CD4-positive, alpha-beta T cell (primary cell): ENCODE data around the gene CDKN1C. TPM values are rescaled to one million over a fixed set of nuclear protein-coding genes. Genes with fewer than 3 reads are reported as not detected.

ENCODE experiments used
- ATAC-seq: fragments of 200-7000 bp; cut with Tn5 transposase; one replicate; pipeline ENCODE4 v1.10.0; 2022; ENCODE audit warnings: mild to moderate bottlenecking; ENCODE audit not compliant: poor library complexity
- CTCF ChIA-PET: fragments of 350-600 bp; sonication (Branson Sonifier 250); formaldehyde crosslinking; loops from one replicate; lab custom pipeline; 2021; ENCODE audit warnings: antibody characterized with exemption, inconsistent platforms; lab: Charles Lee
- POLR2A ChIA-PET: fragments of 350-600 bp; sonication (Branson Sonifier 250); formaldehyde crosslinking; loops from one replicate; lab custom pipeline; 2021; ENCODE audit warnings: antibody characterized with exemption, inconsistent platforms; lab: Charles Lee
- DNase-seq, 14 experiments: peaks; one replicate each; pipeline ENCODE4 v3.0.0-alpha.2; 2013 to 2020; ENCODE audit warnings: mixed read lengths in 2 of 14
- H3K27ac ChIP-seq, 2 donors: one replicate each; pipeline versions ENCODE4 v1.5.1 to v1.7.0; 2013; ENCODE audit warnings: low read length in 2 of 2, low read depth in 1 of 2, mild to moderate bottlenecking in 1 of 2
- H3K27me3 ChIP-seq, 2 experiments: 1 replicate in 1 of 2; 2 replicates in 1 of 2; pipeline versions ENCODE4 v1.6.1 to v1.7.0; 2013; ENCODE audit warnings: low read length in 2 of 2, control low read depth in 1 of 2, mild to moderate bottlenecking in 1 of 2, moderate library complexity in 1 of 2; ENCODE audit not compliant: insufficient read depth in 2 of 2, control insufficient read depth in 1 of 2
- H3K36me3 ChIP-seq: one replicate; pipeline ENCODE4 v1.6.1; 2013; ENCODE audit warnings: low read length, control low read depth; ENCODE audit not compliant: insufficient read depth
- H3K4me1 ChIP-seq: one replicate; pipeline ENCODE4 v1.6.1; 2013; ENCODE audit warnings: low read length, control low read depth; ENCODE audit not compliant: insufficient read depth
- H3K4me3 ChIP-seq: one replicate; pipeline ENCODE4 v1.5.1; 2013; ENCODE audit warnings: mild to moderate bottlenecking, low read length, moderate library complexity
- H3K9me3 ChIP-seq, 2 experiments: 1 replicate in 1 of 2; 2 replicates in 1 of 2; pipeline versions ENCODE4 v1.6.1 to v1.7.0; 2013; ENCODE audit warnings: low read length in 2 of 2, mild to moderate bottlenecking in 2 of 2, control low read depth in 1 of 2, moderate library complexity in 1 of 2; ENCODE audit not compliant: control insufficient read depth in 1 of 2, insufficient read depth in 1 of 2
- H3K27ac Mint-ChIP-seq: one replicate; pipeline ENCODE4 v1.8.0; 2020; ENCODE audit warnings: mixed read lengths
- H3K27me3 Mint-ChIP-seq: one replicate; pipeline ENCODE4 v1.8.0; 2021; ENCODE audit warnings: mixed read lengths
- H3K36me3 Mint-ChIP-seq: one replicate; pipeline ENCODE4 v1.8.0; 2021; ENCODE audit warnings: low read depth, mixed read lengths
- H3K4me1 Mint-ChIP-seq: one replicate; pipeline ENCODE4 v1.8.0; 2021; ENCODE audit warnings: low read depth, mixed read lengths
- H3K4me3 Mint-ChIP-seq: one replicate; pipeline ENCODE4 v1.8.0; 2020; ENCODE audit warnings: mild to moderate bottlenecking, mixed read lengths
- H3K9me3 Mint-ChIP-seq: one replicate; pipeline ENCODE4 v1.8.0; 2020; ENCODE audit warnings: mixed read lengths
- intact Hi-C, 2 experiments: fragments of 100-400 bp; cut with DNase I in 1 of 2; cut with micrococcal nuclease in 1 of 2; formaldehyde crosslinking; loops; one replicate each; pipeline versions ENCODE4 v1.15.1 to v1.9.0; 2023 to 2025; cut with DNase I, micrococcal nuclease
- total RNA-seq, 174 experiments: library from RNA in 2 of 174; stranded (reverse) in 2 of 174; gene quantifications; one replicate each; pipeline ENCODE4 v1.2.3 and lab custom pipeline; 2021 to 2026
- TF ChIP-seq, protein P1 (sequence below): fragments of 200-600 bp; IDR thresholded peaks from one replicate; pipeline ENCODE4 v1.8.0; 2022; ENCODE audit warnings: antibody characterized with exemption, mild to moderate bottlenecking

Gene CDKN1C
- total RNA-seq, 2 experiments from 2014 or later = 1.9 to 2.5 TPM

GRCh38 chr11:2878782-2879181 lies 6.8 kb downstream of the CDKN1C start:
- H3K27ac ChIP-seq = no peak overlapping the region
- peaks cover 0 to 24% of the 10 kb centered on the region in 2 experiments for H3K9me3 ChIP-seq
- peaks cover 0 to 4% of the 10 kb centered on the region in 2 experiments for H3K27me3 ChIP-seq
- no peaks in the 10 kb centered on the region for H3K4me1 Mint-ChIP-seq
- H3K4me3 ChIP-seq = no peak overlapping the region
- no peak for DNase-seq
- TF ChIP-seq, protein P1, sequence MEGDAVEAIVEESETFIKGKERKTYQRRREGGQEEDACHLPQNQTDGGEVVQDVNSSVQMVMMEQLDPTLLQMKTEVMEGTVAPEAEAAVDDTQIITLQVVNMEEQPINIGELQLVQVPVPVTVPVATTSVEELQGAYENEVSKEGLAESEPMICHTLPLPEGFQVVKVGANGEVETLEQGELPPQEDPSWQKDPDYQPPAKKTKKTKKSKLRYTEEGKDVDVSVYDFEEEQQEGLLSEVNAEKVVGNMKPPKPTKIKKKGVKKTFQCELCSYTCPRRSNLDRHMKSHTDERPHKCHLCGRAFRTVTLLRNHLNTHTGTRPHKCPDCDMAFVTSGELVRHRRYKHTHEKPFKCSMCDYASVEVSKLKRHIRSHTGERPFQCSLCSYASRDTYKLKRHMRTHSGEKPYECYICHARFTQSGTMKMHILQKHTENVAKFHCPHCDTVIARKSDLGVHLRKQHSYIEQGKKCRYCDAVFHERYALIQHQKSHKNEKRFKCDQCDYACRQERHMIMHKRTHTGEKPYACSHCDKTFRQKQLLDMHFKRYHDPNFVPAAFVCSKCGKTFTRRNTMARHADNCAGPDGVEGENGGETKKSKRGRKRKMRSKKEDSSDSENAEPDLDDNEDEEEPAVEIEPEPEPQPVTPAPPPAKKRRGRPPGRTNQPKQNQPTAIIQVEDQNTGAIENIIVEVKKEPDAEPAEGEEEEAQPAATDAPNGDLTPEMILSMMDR = no peak
- ATAC-seq = no peak
- no peaks in the 10 kb centered on the region for H3K36me3 Mint-ChIP-seq
- no peaks in the 10 kb centered on the region for H3K27me3 Mint-ChIP-seq
- intact Hi-C loops = no loop called here
- H3K27ac Mint-ChIP-seq = no peak overlapping the region
- no peaks in the 10 kb centered on the region for H3K9me3 Mint-ChIP-seq
- H3K4me1 ChIP-seq = peaks cover 3% of the 10 kb centered on the region
- no peak overlapping the region for H3K4me3 Mint-ChIP-seq
- POLR2A ChIA-PET = no interaction called here
- CTCF ChIA-PET = interaction anchor here (1.4 to 2.1 kb wide), 2 partner anchors 9 to 13 kb away, joined by 6 to 8 read pairs; no protein-coding TSS in a partner anchor
- no peaks in the 10 kb centered on the region for H3K36me3 ChIP-seq

DNA sequence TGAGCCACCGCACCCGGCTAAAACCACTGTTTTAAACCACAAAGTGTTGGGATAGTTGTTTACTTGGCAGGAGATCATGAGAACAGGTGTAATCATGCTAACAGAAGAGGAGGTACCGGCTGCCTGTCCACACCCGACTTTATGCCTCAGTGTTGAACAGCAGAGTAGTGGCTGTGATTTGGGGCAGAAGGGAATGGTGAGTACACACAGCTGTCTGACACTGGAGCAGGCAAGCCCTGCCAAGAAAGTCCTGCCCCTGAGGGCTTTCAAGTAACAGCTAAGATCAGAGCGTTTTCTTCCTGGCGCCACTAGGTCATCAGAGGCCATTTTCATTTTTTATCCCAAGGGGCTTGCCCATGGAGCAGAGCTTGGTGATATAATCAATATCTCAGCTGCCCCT lies 8.1 kb downstream of the CDKN1C start:
- intact Hi-C loops = no loop called here
- CTCF ChIA-PET = interaction anchor here (1.4 to 2.1 kb wide), 2 partner anchors 11 to 15 kb away, joined by 6 to 8 read pairs; no protein-coding TSS in a partner anchor

DNA sequence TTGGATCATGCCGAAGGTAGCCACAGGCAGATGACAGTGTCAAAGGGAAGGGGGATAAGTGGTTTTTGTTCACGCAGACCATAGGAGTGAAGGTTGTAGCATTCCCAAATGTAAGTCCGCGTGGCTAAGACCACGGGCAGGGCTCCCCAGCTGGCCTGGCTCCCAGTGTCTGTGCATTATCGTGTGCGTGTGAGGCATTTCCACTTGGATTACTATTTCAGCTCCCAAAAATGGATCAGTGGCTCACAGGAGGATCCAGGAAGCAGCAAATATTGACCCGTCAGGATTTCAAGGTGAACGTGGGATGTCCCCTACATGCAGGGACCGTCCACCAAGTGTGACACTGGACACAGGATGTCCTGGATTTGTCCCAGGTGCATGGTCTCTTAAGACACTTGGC lies 10.6 kb downstream of the CDKN1C start:
- ChIA-PET CTCF (no interaction called here), POLR2A (no interaction called here)
- H3K9me3 Mint-ChIP-seq = no peaks in the 10 kb centered on the region
- DNase-seq (no peak), ATAC-seq (no peak)
- Histone ChIP-seq H3K27ac (no peak overlapping the region), H3K27me3 (peaks cover 15 to 17% of the 10 kb centered on the region in 2 experiments), H3K9me3 (peaks cover 0 to 32% of the 10 kb centered on the region in 2 experiments), H3K36me3 (no peaks in the 10 kb centered on the region), H3K4me3 (no peak overlapping the region), H3K4me1 (no peaks in the 10 kb centered on the region)
- H3K27ac Mint-ChIP-seq = no peak overlapping the region
- no peaks in the 10 kb centered on the region for H3K36me3 Mint-ChIP-seq
- peaks cover 23% of the 10 kb centered on the region for H3K27me3 Mint-ChIP-seq
- TF ChIP-seq, protein P1 = no peak
- intact Hi-C loops = no loop called here
- no peaks in the 10 kb centered on the region for H3K4me1 Mint-ChIP-seq
- no peak overlapping the region for H3K4me3 Mint-ChIP-seq

More for the DNA sequence above, 8.1 kb downstream of the CDKN1C start:
- no peaks in the 10 kb centered on the region for H3K4me1 ChIP-seq
- H3K9me3 ChIP-seq = peaks cover 0 to 24% of the 10 kb centered on the region in 2 experiments
- Mint-ChIP-seq H3K4me1 (no peaks in the 10 kb centered on the region), H3K27ac (no peak overlapping the region), H3K36me3 (no peaks in the 10 kb centered on the region), H3K9me3 (no peaks in the 10 kb centered on the region), H3K27me3 (peaks cover 5% of the 10 kb centered on the region), H3K4me3 (no peak overlapping the region)
- DNase-seq (no peak), ATAC-seq (no peak)
- no peak overlapping the region for H3K4me3 ChIP-seq
- H3K27ac ChIP-seq = no peak overlapping the region
- no peaks in the 10 kb centered on the region for H3K27me3 ChIP-seq
- TF ChIP-seq, protein P1 = no peak
- POLR2A ChIA-PET = no interaction called here
- no peaks in the 10 kb centered on the region for H3K36me3 ChIP-seq
